ENCODE results near the gene PEX5L. TPM values are rescaled to one million over a fixed set of nuclear protein-coding genes. Genes with fewer than 3 reads are reported as not detected.

The PEX5L gene
- total RNA-seq, 2 donors from 2014 or later, result not detected

DNA sequence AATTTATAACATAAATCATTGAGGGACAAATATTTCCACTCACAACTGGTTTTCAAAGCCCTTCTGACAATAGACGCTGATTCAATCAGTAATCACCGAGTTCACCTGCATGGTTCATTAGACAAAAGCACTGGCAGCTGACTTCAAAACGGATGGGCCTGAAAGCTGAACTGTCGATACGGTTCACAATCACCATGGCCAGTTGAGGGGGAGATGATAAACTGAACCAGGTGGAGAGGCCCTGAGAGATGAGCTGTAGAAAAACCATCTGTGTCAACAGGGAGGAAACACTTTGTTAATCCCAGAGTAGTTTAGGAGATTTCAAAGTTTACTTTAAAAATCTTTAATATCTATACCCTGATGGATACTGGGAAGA, 75.0 kb downstream of the PEX5L start:
- ATAC-seq (no peak), DNase-seq (no peak)
- intact Hi-C loops (cut with DNase I, micrococcal nuclease), result no loop called here

DNA sequence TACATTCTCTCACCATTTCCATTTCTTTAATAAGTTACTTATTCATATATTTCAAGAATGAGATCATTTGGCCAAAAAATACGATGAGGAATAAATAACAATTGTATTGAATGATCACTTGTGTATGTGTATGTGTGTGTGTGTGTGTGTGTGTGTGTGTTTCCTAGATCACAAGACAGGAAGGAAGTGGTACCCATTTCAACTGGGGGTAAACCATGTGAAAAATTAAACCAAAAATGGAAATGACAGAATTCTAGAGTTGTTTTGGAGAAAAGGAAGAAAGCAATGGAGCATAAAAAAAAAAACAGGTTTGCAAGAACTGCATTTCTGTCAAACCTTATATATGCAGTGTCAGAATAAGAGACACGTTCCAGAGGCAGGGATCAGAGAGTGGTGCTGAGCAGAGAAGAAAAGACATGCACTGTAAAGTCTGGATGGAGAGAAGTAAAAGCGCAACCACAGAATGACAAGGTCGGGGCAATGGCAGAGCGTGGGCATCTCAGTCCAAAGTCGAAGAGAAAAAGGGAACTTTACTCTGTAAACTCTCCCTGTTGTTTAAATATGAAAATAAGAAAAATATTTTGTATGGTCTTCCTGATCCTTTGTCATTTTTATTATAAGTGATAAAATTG, 75.5 kb downstream of the PEX5L start:
- ATAC-seq (no peak), DNase-seq (no peak)
- intact Hi-C loops (cut with DNase I, micrococcal nuclease), result no loop called here

DNA sequence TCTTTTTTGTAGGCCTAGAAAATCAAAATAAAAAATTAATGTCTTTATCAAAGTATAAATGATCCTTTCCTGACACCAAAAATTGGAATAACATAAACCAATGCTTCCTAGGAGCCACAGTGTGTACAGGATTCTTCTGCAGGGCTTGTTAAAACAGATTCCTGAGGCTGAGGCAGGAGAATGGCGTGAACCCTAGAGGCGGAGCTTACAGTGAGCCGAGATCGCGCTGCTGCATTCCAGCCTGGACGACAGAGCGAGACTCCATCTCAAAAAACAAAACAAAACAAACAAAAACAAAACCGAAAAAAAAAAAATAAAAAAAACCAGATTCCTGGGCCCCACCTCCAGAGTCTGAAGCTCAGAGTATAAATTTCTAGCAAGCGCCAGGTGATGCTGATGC, 78.0 kb downstream of the PEX5L start:
- ATAC-seq (no peak), DNase-seq (no peak)
- intact Hi-C loops (cut with DNase I, micrococcal nuclease), result no loop called here

DNA sequence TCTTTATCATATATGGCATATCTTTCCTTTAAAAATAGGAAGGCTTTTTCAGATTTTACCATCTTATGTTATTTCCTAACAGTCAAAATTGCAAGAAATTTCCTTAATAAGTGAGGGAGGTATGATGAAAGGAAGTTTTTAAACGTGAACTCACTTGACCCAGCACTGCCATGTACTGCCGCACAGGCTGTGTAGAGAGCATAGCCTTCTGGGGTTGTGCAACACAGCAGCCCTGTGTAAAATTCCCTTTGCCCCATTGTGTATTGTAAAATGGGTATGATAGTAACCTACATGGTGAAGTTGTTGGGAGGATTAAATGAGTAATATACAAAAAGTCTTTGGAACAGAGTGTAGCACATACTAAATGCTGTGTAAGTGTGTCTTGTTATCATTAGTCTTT, 78.6 kb downstream of the PEX5L start:
- ATAC-seq, result no peak
- intact Hi-C loops (cut with DNase I, micrococcal nuclease), result no loop called here
- no peak for DNase-seq

DNA sequence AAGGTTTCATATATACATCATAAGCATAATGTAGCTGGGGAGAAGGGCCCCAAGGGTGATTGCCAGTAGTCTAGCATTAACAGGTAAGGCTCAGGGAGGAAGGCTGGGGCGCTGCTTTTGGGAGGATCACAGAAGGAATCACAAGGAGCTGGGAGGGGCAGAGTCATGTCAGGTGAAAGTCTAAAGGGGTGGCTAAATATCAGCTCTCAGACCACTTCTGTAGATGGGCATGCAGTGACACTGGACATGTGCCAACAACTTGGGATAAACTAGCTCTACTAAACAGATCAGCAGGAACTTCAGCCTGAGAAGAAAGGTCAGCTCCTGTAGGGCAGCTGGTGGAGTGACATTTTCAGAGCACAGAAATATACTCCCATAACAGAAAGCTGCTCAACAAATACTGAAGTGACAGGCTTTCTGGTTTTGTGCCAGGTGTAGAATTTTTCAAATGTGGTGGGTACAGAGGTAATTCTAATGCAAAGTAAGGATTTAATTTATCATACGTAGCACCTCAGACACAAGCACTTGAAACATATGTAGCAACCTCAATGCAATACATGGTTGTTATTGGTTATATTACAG, 79.4 kb downstream of the PEX5L start:
- DNase-seq (no peak), ATAC-seq (no peak)
- intact Hi-C loops (cut with DNase I, micrococcal nuclease), result no loop called here

DNA sequence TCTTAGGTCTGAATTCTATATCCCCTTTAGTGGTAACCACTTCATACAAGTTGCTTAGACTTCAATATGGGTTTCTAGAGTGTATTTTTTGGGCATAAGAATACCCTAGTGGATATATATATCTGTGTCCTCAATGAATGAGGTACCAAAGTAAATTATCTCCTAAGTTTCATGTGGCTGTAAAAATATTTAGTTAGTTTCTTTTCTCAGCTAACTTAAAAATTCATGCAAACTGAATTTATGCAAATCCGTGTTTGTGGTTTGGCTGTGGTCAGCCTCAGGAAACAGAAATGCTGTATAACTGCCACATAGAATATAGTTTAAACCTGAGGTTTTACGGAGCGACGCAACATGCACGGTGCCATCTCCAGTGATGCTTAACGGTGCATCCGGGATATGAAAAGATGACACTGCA, 80.3 kb downstream of the PEX5L start:
- intact Hi-C loops (cut with DNase I, micrococcal nuclease), result no loop called here
- no peak for DNase-seq
- no peak for ATAC-seq

DNA sequence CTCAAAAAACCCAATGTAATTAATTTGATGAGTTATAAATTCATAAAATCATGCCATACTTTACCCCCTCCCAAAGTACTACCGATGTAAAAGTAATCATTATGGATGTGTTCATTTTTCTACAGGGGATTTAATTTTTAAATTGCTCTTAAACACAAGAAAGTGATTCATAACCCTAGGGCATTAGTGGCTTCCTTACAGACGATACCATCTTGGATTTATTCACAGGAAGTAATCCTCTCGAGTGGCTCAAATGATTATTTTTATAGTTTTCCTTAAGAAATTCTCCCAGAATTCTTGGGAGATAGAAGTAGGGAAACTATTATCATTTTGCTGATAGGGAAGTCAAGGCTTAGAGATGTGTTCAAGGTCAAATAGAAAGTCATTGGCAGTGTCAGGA, 80.9 kb downstream of the PEX5L start:
- no peak for ATAC-seq
- no peak for DNase-seq
- intact Hi-C loops (cut with DNase I, micrococcal nuclease), result no loop called here

DNA sequence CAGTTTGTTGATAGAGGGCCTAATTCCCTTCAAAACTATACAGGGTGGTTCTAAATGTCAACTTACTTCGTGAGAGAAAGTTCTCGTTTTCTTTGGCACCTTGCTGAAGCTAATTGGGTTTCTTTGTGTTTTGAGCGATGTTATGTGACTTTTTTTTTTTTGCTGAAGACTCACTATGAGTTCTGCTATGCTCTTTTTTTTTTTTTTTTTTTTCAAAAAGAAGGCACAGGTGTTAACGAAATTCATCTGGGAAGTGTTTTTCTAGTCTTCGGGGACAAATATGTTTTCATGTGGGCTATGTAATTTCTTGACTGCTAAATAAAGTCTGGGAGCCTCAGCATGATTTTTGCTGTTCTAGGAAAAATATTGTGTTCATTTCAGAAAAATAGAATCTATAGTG, 81.5 kb downstream of the PEX5L start:
- no peak for ATAC-seq
- intact Hi-C loops (cut with DNase I, micrococcal nuclease), result no loop called here
- DNase-seq, result no peak

DNA sequence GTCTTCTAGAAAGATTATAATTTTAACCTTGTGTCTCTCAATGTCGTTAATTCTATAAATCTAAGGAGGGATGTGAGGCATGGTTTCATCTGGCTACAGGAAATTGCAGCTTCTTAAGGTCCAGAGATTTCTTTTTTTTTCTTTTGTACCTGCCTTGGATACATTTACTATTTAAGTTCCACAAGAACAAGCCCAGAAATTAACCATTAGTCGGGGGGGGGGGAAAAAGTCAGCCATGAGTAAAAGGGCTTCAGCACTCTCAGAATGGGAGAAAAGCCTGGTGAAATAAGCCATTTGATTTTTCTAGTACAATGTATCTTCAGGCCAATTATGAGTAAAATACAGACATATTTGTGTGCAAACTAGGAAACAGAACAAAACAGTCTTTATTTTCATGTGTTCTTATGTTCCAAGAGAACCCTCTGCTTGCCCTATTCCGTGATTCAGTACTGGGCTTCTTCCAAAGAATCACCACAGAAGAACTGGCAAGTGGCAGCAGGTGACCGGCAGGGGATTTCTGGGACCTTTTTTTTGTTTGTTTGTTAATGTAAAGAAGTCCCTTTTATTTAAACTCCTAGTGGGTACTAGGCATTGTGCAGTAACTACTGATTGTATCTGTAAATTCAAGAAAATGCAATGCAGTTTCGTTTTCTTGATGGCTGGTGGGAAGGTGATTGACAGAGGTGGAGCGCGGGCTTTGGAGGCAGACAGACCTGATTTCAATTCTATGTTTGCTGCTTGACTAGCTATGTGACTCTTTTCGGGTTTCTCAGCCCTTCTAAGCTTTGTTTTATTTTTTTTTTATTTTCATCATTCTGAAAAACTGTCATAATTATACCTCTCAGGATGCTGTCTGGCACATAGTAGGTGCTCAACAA, 82.5 kb downstream of the PEX5L start:
- intact Hi-C loops (cut with DNase I, micrococcal nuclease), result no loop called here
- DNase-seq (no peak), ATAC-seq (no peak)

DNA sequence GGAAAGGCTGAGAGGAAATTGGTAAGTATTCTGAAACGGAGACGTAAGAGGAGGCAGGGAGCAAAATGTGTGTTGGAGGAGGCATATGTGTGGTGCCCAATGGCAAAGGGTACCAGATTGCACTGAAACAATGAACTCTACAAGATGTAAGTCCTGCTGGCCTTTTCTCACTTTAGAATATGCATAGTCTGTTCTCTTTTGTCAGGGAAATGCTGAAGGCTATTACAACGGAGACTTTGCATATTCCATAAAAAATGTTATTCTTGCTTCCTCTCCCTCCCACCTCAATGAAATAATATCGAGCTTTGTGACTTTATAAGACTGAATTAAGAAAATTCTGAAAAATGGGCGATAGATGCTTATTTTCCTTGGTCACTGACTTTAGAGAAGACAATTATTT, 85.9 kb downstream of the PEX5L start:
- intact Hi-C loops (cut with DNase I, micrococcal nuclease), result no loop called here
- ATAC-seq, result no peak
- no peak for DNase-seq

DNA sequence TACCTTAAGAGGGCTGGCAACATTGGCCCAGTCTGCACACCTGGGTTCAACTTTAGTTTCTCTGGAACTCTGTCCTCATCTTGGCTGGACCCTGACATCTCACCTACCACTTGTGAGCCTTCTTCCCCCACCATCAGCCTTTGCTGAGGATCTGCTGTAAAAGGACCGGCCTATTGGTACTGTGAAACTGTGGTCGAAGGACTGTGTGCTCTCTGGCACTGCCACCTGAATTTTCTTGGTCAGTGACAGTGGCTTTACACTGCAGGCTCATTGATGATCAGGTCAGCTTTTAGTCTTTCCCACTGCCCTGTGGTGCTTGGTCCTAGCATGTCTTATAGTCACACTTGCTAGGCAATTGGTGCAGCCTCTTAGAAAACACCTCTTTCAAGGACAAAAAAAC, 86.9 kb downstream of the PEX5L start:
- intact Hi-C loops (cut with DNase I, micrococcal nuclease), result no loop called here
- DNase-seq, result no peak
- no peak for ATAC-seq

DNA sequence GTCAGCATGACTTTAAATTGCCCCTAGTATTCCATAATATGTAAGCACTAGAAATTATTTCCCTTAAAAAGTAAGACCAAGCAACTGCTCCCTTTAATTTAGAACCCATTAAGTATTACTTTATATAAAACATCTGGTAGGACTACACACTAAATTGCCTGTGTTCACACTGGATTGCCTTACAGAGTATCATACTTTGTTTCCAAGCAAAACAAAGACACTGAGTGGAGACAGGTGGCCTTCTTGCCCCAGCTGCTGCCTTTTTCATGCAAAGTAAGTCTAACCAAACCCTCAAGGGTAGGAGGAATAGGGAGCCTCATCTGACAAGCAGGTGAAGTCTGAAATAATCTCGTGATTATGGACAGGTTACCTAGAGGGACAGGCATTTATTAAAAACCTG, 87.3 kb downstream of the PEX5L start:
- intact Hi-C loops (cut with DNase I, micrococcal nuclease), result no loop called here
- no peak for DNase-seq
- ATAC-seq, result no peak

DNA sequence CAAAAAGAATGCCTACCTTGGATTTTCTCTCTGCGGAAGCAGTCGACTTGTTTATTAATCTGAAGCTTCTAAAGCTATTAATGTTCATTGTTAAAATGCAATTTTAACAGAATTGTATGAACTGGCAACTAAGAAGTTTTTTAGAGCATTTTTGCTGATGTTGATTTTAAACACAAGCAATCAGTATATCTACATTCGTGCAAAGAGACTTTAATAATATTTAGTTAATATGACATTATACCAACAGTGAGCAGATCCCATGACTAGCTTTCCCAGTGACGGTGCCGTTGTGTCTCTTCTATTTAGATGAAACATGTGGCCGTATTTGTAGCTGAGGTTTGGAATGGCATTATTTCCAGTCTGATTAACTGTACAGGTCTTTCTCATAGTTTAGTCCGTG, 88.0 kb downstream of the PEX5L start:
- intact Hi-C loops (cut with DNase I, micrococcal nuclease), result no loop called here
- ATAC-seq (no peak), DNase-seq (no peak)

DNA sequence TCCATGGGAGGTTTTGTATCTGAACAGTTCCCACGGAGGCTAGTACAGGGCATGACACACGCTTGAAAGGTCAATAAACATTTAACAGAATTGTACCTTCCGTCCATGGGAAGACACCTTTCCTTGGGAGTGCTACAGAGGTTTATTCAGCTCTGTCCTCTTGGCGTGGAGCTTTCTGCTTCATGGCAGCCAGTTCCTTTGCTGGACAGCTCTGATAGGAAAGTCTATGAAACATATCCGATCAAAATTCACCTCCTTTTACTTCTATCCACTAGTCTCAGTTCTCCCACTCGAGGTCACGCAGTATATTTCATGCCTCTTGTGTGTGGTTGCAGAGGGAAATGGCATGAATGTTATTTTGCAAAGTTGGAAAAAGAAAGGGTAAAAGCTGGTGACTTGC, 91.2 kb downstream of the PEX5L start:
- ATAC-seq (no peak), DNase-seq (no peak)
- intact Hi-C loops (cut with DNase I, micrococcal nuclease), result no loop called here

DNA sequence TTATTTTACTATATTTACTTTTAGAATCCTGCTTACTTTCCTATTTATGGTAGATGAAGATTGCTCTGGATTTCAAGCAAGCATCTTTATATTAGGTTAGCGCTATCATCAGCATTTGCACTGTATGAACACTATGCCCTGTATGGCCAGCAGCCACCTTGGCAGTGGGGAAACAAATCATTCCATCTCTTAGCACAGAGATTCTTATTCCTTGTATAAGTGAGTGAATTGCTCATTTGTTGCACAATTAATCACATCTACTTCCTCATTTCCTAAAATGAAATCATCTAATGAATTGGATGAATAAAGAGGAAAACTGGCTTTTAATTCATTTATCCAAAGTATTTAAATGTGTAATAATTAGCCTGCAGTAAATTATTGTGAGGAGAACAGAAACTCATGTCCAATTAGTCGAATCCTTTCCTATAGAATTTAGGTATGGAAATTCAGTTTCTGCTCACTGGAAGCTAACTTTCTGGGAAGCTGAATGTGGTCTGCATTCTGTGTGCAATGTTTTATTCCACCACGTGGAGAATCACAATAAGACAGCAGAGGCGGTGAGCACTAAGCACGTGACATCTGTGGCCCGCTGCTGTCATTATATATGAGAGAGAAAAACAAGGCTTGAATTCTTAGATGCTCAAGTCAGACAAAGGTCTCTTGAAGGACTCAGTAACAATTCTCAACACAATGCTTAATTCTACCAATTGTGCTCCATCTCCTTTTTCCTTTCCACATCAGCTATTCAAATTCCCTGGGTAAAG, 93.4 kb downstream of the PEX5L start:
- no peak for ATAC-seq

DNA sequence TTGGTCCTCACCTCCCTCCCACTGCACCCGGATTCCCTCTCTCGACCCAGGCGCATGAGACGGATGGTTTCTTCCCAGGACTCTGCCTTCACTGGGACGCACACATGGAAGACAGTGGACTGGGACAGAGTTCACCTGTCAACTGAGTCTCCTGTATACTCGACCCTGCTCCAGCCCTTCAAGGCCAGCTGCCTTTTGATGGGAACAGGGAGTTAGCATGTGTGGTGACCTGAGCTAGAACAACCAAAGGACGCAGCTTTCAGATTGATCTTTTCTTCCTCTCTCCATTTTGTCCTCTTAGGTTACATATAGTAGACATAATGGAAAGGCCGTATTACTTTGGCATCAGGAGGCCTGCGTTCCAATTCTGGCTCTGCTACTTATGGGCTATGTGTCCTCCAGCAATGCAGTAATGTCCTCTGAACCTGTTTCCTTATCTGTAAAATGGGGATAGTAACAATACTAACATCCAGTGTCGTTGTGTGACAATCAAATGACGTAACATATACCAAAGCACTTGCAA, 94.1 kb downstream of the PEX5L start:
- ATAC-seq, result no peak
- intact Hi-C loops (cut with DNase I, micrococcal nuclease), result no loop called here
- no peak for DNase-seq

More for the DNA sequence above, 93.4 kb downstream of the PEX5L start:
- DNase-seq, result no peak
- intact Hi-C loops (cut with DNase I, micrococcal nuclease), result no loop called here

DNA sequence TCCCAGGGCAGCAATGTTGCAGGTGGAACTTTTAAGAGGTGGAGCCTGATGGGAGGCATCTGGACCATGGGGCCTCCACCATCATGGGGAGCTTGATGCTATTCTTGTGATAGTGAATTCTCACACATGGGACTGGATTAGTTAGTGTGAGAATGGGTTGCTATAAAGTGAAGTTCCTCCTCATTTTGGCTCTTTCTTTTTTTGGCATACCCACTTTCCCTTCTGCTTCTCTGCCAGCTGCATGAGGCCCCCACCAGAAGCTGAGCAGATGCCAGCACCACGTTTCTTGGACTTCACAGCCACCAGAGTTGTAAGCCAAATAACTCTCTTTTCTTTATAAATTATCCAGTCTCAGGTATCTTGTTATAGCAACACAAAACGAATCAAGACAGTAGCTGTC, 101.0 kb downstream of the PEX5L start:
- no peak for DNase-seq
- no peak for ATAC-seq
- intact Hi-C loops (cut with DNase I, micrococcal nuclease), result no loop called here

DNA sequence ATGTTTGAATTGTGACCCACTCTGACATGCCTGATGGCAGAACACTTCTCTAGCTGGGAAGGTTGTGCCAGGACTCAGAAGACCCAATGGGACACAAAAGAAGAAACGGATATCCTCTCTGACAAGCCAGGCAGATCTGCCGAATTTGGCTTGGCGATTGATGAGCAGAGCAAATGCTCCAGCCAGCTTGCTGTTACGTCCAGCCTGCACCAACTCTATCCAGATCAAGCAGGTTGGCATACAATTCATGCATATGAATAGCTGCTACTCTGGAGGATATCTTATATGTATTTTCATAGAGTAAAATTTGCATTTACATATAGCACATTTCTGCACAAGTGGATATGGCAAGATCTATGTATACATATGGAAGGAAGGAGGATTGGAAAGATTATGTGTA, 102.8 kb downstream of the PEX5L start:
- DNase-seq (no peak), ATAC-seq (no peak)
- intact Hi-C loops (cut with DNase I, micrococcal nuclease), result no loop called here

DNA sequence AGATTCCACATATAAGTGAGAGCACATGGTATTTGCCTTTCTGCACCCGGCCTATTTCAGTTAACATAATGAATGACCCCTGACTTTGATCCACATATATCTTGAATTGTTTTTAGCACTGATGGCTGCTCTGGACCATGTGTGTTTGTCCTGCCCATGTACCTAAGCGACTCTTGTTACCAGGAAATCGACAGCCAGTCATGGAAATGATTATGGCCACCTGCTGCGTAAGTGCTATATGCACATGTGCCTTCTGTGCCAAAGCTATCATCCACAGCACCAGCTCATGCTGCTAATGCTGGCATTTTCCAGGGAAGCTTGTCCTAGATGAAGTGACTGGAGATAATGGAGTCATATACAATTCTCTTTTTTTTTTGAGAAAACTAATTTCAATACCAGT, 103.7 kb downstream of the PEX5L start:
- intact Hi-C loops (cut with DNase I, micrococcal nuclease), result no loop called here
- DNase-seq, result no peak

DNA sequence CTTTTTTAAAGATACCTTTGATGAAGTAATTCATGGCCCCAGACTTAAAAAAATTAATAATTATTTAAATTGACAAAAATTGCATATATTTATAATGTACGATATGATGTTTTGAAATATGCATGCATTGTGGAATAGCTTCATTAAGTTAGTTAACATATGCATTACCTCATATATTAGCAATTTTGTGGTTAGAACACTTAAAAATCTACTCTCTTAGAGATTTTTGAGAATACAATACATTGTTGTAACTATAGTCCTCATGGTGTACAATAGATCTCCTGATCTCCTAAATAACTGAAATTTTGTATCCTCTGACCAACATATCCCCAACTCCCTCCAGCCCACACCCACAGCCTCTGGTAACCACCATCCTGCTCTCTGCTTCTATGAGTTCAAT, 104.1 kb downstream of the PEX5L start:
- intact Hi-C loops (cut with DNase I, micrococcal nuclease), result no loop called here
- no peak for DNase-seq
- ATAC-seq, result no peak

More for the DNA sequence above, 103.7 kb downstream of the PEX5L start:
- ATAC-seq, result no peak

Measured in left colon (tissue), 2 donors.